B cell (primary cell): ENCODE results near the gene PTGES.

Experiments
- EZH2 ChIP-seq: IDR thresholded peaks from 2 replicates; pipeline ENCODE4 v1.6.1; 2012; ENCODE audit warnings: borderline replicate concordance, low read depth, mild to moderate bottlenecking, moderate library complexity, low read length; ENCODE audit not compliant: insufficient read depth, poor library complexity, severe bottlenecking
- TF ChIP-seq, protein P1 (sequence below): fragments of 200-600 bp; IDR thresholded peaks from one replicate; pipeline ENCODE4 v1.8.0; 2022; ENCODE audit warnings: antibody characterized with exemption, mild to moderate bottlenecking

DNA sequence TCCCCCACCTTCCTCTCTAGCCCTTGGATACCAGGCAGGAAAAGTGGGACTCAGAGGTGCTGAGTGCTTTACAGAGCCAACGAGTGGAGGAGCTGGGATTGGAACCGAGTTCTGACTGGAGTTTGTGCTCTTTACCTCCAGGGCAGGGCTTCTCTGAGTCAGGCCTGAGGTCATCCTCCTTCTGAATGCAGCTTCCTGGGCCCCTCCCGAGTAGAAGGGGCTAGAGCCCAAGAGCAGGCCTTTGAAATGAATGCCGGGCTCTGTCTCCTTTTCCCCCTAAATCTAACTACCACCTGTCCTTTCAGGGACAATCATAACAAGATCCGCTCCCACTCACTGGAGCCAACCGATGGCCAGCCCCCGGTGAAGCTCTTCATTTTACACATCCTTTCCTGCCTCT, 12.7 kb downstream of the PTGES start:
- TF ChIP-seq, protein P1, sequence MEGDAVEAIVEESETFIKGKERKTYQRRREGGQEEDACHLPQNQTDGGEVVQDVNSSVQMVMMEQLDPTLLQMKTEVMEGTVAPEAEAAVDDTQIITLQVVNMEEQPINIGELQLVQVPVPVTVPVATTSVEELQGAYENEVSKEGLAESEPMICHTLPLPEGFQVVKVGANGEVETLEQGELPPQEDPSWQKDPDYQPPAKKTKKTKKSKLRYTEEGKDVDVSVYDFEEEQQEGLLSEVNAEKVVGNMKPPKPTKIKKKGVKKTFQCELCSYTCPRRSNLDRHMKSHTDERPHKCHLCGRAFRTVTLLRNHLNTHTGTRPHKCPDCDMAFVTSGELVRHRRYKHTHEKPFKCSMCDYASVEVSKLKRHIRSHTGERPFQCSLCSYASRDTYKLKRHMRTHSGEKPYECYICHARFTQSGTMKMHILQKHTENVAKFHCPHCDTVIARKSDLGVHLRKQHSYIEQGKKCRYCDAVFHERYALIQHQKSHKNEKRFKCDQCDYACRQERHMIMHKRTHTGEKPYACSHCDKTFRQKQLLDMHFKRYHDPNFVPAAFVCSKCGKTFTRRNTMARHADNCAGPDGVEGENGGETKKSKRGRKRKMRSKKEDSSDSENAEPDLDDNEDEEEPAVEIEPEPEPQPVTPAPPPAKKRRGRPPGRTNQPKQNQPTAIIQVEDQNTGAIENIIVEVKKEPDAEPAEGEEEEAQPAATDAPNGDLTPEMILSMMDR: no peak
- TF ChIP-seq EZH2: no peak
